CD4-positive, alpha-beta T cell treated with Interleukin-10 for 1 hour (primary cell): ENCODE results near the gene DYNLT1.
A peak's percentile ranks its signal among the peaks of the same experiment; 100 is the strongest.
"Not testable (repeated sequence)": the region's sequence is repeated elsewhere in the genome, so short reads cannot be mapped to it uniquely, and the experiment has no call there.

Experiments
- DNase-seq: peaks from one replicate; pipeline ENCODE4 v3.0.0-alpha.2; 2020

The DYNLT1 gene

GRCh38 chr6:158644231-158645063, at the start of gene DYNLT1:
Gene DYNLT1 (minus strand): TSS chr6:158644743. CDS start chr6:158644708, 35 bp downstream.
- DNase-seq, result peak; percentile 90

GRCh38 chr6:158688860-158689259, 44.3 kb upstream of the DYNLT1 start:
- peak; percentile 29 for DNase-seq

DNA sequence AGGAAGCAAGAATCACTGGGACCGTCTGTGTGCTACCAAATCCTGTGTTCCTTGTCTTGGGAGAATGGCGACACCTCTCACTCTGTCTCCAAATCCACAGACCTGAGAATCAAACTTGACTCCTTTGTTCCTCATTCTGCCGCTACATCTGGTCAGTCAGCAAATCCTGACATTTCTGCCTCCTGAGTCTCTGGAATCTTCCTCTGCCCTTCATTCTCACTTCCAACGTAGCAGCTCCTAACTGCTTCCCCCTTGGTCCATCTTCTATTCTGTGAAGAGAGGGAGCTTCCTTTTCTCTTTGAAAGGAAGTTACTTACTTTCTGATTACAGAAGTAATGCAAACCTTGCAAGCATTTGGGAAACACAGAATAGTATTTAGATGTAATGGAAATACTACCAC, 43.0 kb upstream of the DYNLT1 start:
- DNase-seq, result no peak

GRCh38 chr6:158686791-158687381, 42.3 kb upstream of the DYNLT1 start:
- peak; percentile 84 for DNase-seq

DNA sequence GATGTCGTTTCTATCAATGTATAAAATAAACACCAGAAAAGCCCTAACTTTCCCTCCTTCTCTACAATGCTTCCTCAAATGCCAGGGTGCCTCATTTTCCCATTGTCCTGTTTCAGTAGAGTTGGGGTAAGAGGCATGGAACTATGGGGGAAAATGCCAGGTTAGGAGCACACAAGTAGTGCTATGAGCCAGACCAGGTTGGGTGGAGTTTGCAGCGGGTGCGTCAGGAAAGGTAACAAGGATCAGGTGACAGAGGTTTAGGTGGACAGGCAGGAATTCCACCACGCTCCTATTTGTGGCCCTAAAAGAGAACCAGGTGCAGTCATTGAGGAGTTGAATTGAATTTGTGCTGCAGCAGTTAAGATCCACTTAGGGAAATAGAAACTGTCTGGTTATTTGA, 41.8 kb upstream of the DYNLT1 start:
- no peak for DNase-seq

DNA sequence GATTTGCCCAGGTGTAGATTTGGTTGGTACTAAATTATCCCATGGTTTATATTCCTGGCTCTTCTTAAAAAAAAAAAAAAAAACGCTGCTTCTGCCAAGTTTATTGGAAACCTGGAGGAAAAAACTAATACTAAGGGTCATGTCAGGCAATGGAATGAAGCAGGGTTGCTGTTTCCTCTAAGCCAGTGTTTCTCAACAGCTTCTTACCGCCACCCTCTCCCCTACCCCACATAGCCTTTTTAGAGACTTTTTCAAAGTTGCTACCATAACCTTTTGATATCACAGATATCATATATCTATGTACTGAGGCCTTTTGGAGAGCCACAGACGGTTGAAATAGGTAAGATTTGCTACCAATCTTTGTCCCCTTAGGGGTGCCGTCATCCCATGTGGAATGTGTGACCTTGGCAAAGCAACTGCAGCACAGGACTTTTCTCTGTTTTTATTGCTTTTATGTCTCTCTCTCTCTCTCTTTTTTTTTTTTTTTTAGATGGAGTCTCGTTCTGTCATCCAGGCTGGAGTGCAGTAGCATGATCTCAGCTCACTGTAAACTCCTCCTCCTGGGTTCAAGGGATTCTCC, 40.3 kb upstream of the DYNLT1 start:
- DNase-seq, result no peak

- DNase-seq, result no peak
Observed at GRCh38 chr6:158684311-158684710, 39.8 kb upstream of the DYNLT1 start.

DNA sequence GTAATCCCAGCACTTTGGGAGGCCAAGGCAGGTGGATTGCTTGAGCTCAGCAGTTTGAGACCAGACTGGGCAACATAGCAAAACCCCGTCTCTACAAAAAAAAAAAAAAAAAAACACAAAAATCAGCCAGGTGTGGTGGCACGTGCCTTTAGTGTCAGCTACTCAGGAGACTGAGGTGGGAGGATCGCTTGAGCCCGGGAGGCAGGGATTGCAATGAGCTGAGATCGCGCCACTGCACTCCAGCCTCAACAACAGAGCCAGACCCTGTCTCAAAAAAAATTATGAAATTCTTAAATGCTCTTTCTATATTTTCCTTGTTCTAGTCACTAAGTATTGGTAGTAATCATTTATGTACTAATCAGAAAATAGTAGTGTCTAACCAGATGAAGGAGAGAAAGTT, 35.9 kb upstream of the DYNLT1 start:
- no peak for DNase-seq

- DNase-seq, result no peak
Observed at GRCh38 chr6:158680015-158680414, 35.5 kb upstream of the DYNLT1 start.

DNA sequence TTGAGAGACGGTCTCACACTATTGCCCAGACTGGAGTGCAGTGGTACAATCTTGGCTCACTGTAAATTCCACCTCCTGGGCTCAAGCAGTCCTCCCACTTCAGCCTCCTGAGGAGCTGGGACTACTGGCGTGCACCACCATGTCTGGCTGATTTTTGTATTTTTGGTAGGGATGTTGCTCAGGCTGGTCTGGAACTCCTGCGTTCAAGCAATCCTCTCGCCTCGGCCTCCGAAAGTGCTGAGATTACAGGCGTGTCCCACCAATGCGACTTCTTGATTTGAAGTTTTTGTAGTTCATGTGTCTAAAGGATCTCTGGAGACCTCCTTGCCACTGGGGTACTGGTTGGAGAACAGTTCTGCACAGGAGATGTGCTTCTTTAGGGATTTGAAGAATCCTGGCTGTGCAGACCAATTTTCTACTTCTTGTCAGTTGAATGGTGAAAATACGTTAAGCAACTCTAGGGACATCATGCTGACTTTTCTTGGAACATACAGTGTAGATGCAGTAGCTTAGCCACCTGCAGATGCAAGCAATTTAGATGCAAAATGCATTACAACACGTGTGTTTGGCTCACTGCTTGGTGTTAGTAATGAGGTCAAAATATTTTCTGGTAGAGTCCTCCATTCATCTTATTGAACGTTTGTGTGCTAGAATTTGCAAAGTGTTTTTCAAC, 33.5 kb upstream of the DYNLT1 start:
- no peak for DNase-seq

- not testable (repeated sequence) for DNase-seq
Observed at GRCh38 chr6:158677094-158677493, 32.6 kb upstream of the DYNLT1 start.

DNA sequence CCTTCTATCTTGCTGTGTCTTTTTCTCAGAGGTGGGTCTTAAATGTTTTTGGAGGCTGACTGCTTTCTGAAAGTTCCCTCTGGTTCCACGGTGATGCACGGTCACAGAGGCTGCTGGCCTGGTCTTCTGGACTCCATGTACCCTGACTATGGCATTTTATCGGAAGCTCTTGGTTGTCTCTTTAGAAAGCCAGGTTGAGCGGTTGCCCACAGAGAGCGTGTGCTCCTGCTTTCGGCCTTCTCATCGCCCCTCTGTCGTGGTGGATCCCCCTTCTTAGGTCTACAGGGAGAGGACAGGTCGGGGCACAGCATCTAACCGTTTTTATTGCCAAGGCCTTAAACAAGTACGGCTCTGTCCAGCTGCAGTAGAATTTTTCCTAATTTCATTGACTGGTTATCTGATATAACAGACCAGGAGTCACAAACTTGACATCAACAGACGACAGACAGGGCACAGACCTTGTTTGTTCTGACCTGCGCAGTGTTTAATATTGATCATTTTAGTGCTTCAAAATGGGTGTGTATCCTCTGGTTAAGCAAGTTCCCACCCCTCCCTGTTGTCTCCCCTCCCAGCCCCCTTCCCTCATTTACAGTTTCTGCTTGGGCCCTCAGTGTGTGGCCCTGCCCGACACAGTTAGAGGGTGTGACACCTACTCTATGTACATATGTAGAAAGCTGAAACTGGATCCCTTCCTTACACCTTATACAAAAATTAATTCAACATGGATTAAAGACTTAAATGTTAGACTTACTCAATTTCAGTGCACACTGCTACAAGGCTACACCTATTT, 30.0 kb upstream of the DYNLT1 start:
- DNase-seq, result no peak

DNA sequence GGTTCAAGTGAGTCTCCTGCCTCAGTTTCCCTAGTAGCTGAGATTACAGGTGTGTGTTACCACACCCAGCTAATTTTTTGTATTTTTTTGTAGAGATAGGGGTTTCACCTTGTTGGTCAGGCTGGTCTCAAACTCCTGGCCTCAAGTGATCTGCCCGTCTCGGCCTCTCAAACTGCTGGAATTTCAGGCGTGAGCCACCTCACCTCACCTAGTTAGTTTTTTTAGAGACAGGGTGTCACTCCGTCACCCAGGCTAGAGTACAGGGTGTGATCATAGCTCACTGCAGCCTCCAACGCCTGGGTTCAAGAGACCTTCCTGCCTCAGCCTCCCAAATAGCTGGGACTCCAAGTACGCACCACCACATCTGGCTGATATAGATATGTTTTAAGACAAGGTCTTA, 28.2 kb upstream of the DYNLT1 start:
- no peak for DNase-seq

- not testable (repeated sequence) for DNase-seq
Observed at GRCh38 chr6:158672119-158672518, 27.6 kb upstream of the DYNLT1 start.

- no peak for DNase-seq
Observed at GRCh38 chr6:158669145-158670035, 24.8 kb upstream of the DYNLT1 start.

DNA sequence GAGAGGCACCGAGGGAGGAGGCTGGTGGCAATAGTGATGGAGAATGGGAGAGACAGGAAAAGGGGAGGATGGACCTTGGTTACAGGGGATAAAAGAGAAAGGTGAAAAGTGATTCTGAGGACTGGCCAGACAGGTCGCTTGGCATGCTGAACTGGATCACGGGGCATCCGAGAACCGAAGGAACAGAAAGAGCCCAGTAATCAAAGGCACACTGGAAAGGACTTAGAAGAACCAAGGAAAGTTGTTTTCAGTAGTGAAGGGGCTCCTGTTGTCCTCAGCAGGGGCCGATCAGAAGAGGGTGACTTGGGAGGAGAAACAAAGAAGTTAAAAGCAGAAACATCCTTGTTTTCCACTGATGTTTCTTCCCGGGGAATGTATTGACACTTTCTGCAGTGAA, 24.2 kb upstream of the DYNLT1 start:
- no peak for DNase-seq

- no peak for DNase-seq
Observed at GRCh38 chr6:158667360-158667981, 22.9 kb upstream of the DYNLT1 start.

- DNase-seq, result no peak
Observed at GRCh38 chr6:158666628-158667359, 22.3 kb upstream of the DYNLT1 start.

GRCh38 chr6:158665332-158665731, 20.8 kb upstream of the DYNLT1 start:
- DNase-seq, result no peak

GRCh38 chr6:158663625-158664165, 19.2 kb upstream of the DYNLT1 start:
- no peak for DNase-seq
